GM19324 (cell line): ENCODE measurements around the gene HSPG2.
A peak's percentile ranks its signal among the peaks of the same experiment; 100 is the strongest.
"Not testable (repeated sequence)": the region's sequence is repeated elsewhere in the genome, so short reads cannot be mapped to it uniquely, and the experiment has no call there.

Source experiments
- ATAC-seq: cut with Tn5 transposase; IDR thresholded peaks from one replicate; pipeline ENCODE4 v1.9.1; 2021; ENCODE audit warnings: mild to moderate bottlenecking, moderate library complexity; ENCODE audit not compliant: unreplicated experiment, low FRiP score

Gene HSPG2

GRCh38 chr1:21814981-21815582 is 122.0 kb downstream of the HSPG2 start:
- ATAC-seq, result no peak

GRCh38 chr1:21814241-21814918 is 122.7 kb downstream of the HSPG2 start:
- ATAC-seq, result no peak

- ATAC-seq, result no peak
Observed at GRCh38 chr1:21813542-21813941, 123.6 kb downstream of the HSPG2 start.

GRCh38 chr1:21811875-21812305 is 125.2 kb downstream of the HSPG2 start, which contains the start of gene LDLRAD2:
TSS of gene LDLRAD2 (plus strand) at chr1:21812265. CDS start at chr1:21812452, 187 bp downstream.
- ATAC-seq, result no peak

GRCh38 chr1:21804536-21804935 is 132.6 kb downstream of the HSPG2 start:
- ATAC-seq, result no peak

- ATAC-seq, result no peak
Observed at GRCh38 chr1:21801100-21801499, 136.0 kb downstream of the HSPG2 start.

GRCh38 chr1:21799730-21800129 is 137.4 kb downstream of the HSPG2 start:
- ATAC-seq, result no peak

- ATAC-seq, result no peak
Observed at GRCh38 chr1:21795075-21795474, 142.0 kb downstream of the HSPG2 start.

GRCh38 chr1:21794656-21795055 is 142.5 kb downstream of the HSPG2 start:
- no peak for ATAC-seq

GRCh38 chr1:21793104-21793503 is 144.0 kb downstream of the HSPG2 start:
- ATAC-seq, result no peak

GRCh38 chr1:21786640-21787039 is 150.5 kb downstream of the HSPG2 start:
- ATAC-seq, result no peak

GRCh38 chr1:21785764-21786163 is 151.3 kb downstream of the HSPG2 start:
- ATAC-seq, result not testable (repeated sequence)

GRCh38 chr1:21783679-21784603 is 153.2 kb downstream of the HSPG2 start:
- no peak for ATAC-seq

GRCh38 chr1:21782868-21783678 is 154.0 kb downstream of the HSPG2 start, which contains the start of gene USP48:
TSS of gene USP48 (minus strand) at chr1:21783149. CDS start at chr1:21782957, 192 bp downstream.
- ATAC-seq, result peak; percentile 76

- peak; percentile 21 for ATAC-seq
Observed at GRCh38 chr1:21782349-21782867, 154.7 kb downstream of the HSPG2 start.

GRCh38 chr1:21781815-21782348 is 155.2 kb downstream of the HSPG2 start:
- no peak for ATAC-seq

GRCh38 chr1:21779613-21780521 is 157.2 kb downstream of the HSPG2 start:
- peak; percentile 20 for ATAC-seq

- ATAC-seq, result no peak
Observed at GRCh38 chr1:21778405-21778727, 158.7 kb downstream of the HSPG2 start.

- ATAC-seq, result not testable (repeated sequence)
Observed at GRCh38 chr1:21776925-21777324, 160.2 kb downstream of the HSPG2 start.
